Osteoblast (primary cell): ENCODE results near the gene NAMPT. TPM values are rescaled to one million over a fixed set of nuclear protein-coding genes. Genes with fewer than 3 reads are reported as not detected.

Experiments used
- DNase-seq: peaks from one replicate; pipeline ENCODE4 v3.0.0; 2011; ENCODE audit warnings: low spot score, mixed read lengths; ENCODE audit not compliant: insufficient read length; ENCODE audit errors: missing footprints
- H2AFZ ChIP-seq: 2 replicates; pipeline ENCODE4 v1.6.0; 2011; ENCODE audit warnings: mild to moderate bottlenecking, low read length
- H3K27ac ChIP-seq: 2 replicates; pipeline ENCODE4 v1.5.1; 2011; ENCODE audit warnings: mild to moderate bottlenecking, low read depth, low read length, moderate library complexity
- H3K27me3 ChIP-seq: 2 replicates; pipeline ENCODE4 v1.6.0; 2012; ENCODE audit warnings: mild to moderate bottlenecking, control low read depth, inconsistent platforms, low read length, moderate library complexity; ENCODE audit not compliant: insufficient read depth
- H3K36me3 ChIP-seq: 2 replicates; pipeline ENCODE4 v1.5.1; 2011; ENCODE audit warnings: mild to moderate bottlenecking, low read length, control low read depth, moderate library complexity; ENCODE audit not compliant: insufficient read depth
- H3K4me1 ChIP-seq: 2 replicates; pipeline ENCODE4 v1.5.1; 2011; ENCODE audit warnings: mild to moderate bottlenecking, low read length, control low read depth, moderate library complexity; ENCODE audit not compliant: insufficient read depth
- H3K4me2 ChIP-seq: 2 replicates; pipeline ENCODE4 v1.6.0; 2011; ENCODE audit warnings: mild to moderate bottlenecking, low read length; ENCODE audit not compliant: insufficient read depth
- H3K4me3 ChIP-seq: fragments of 200-600 bp; sonication (generic); 3 replicates; pipeline ENCODE4 v1.5.1; 2012; ENCODE audit warnings: mild to moderate bottlenecking, low read length, inconsistent platforms; ENCODE audit not compliant: insufficient read depth
- H3K79me2 ChIP-seq: 2 replicates; pipeline ENCODE4 v1.6.0; 2012; ENCODE audit warnings: mild to moderate bottlenecking, low read length, control low read depth, inconsistent platforms; ENCODE audit not compliant: insufficient read depth
- H3K9me3 ChIP-seq: 2 replicates; pipeline ENCODE4 v1.5.1; 2011; ENCODE audit warnings: low read depth, low read length, control low read depth
- H4K20me1 ChIP-seq: 2 replicates; pipeline ENCODE4 v1.6.0; 2012; ENCODE audit warnings: mild to moderate bottlenecking, low read length, control low read depth; ENCODE audit not compliant: insufficient read depth
- total RNA-seq: library from RNA; depleted of rRNA; stranded (reverse); fragments of >200 nt; gene quantifications from 2 replicates; pipeline ENCODE4 v1.2.3, GENCODE V29; 2012
- TF ChIP-seq, protein P1 (sequence below): IDR thresholded peaks from 2 replicates; pipeline ENCODE4 v1.5.1; 2011; ENCODE audit warnings: mild to moderate bottlenecking, low read depth, low read length, moderate library complexity; ENCODE audit errors: extremely low read depth

NAMPT gene
- total RNA-seq, 1 donor: 55.0 TPM

- no peak for DNase-seq
- TF ChIP-seq, protein P1, sequence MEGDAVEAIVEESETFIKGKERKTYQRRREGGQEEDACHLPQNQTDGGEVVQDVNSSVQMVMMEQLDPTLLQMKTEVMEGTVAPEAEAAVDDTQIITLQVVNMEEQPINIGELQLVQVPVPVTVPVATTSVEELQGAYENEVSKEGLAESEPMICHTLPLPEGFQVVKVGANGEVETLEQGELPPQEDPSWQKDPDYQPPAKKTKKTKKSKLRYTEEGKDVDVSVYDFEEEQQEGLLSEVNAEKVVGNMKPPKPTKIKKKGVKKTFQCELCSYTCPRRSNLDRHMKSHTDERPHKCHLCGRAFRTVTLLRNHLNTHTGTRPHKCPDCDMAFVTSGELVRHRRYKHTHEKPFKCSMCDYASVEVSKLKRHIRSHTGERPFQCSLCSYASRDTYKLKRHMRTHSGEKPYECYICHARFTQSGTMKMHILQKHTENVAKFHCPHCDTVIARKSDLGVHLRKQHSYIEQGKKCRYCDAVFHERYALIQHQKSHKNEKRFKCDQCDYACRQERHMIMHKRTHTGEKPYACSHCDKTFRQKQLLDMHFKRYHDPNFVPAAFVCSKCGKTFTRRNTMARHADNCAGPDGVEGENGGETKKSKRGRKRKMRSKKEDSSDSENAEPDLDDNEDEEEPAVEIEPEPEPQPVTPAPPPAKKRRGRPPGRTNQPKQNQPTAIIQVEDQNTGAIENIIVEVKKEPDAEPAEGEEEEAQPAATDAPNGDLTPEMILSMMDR: no peak
Measured at GRCh38 chr7:106247841-106248240, 36.9 kb downstream of the NAMPT start.

GRCh38 chr7:106246902-106247711 is 37.7 kb downstream of the NAMPT start:
- TF ChIP-seq, protein P1: no peak
- no peaks in the 10 kb centered on the region for H3K4me1 ChIP-seq
- no peak overlapping the region for H2AFZ ChIP-seq
- no peak overlapping the region for H3K27ac ChIP-seq
- H4K20me1 ChIP-seq: no peaks in the 10 kb centered on the region
- no peaks in the 10 kb centered on the region for H3K27me3 ChIP-seq
- no peaks in the 10 kb centered on the region for H3K79me2 ChIP-seq
- no peaks in the 10 kb centered on the region for H3K9me3 ChIP-seq
- H3K36me3 ChIP-seq: peaks cover 6% of the 10 kb centered on the region
- no peak for DNase-seq
- no peak overlapping the region for H3K4me3 ChIP-seq
- no peak overlapping the region for H3K4me2 ChIP-seq

More at GRCh38 chr7:106247841-106248240, 36.9 kb downstream of the NAMPT start:
- no peaks in the 10 kb centered on the region for H3K4me1 ChIP-seq
- no peaks in the 10 kb centered on the region for H4K20me1 ChIP-seq
- H3K4me3 ChIP-seq: no peak overlapping the region
- no peak overlapping the region for H3K4me2 ChIP-seq
- peaks cover 10% of the 10 kb centered on the region for H3K36me3 ChIP-seq
- no peaks in the 10 kb centered on the region for H3K79me2 ChIP-seq
- no peak overlapping the region for H3K27ac ChIP-seq
- H2AFZ ChIP-seq: no peak overlapping the region
- H3K9me3 ChIP-seq: no peaks in the 10 kb centered on the region
- H3K27me3 ChIP-seq: no peaks in the 10 kb centered on the region

- peaks cover 3% of the 10 kb centered on the region for H3K36me3 ChIP-seq
- no peaks in the 10 kb centered on the region for H3K79me2 ChIP-seq
- H3K4me1 ChIP-seq: no peaks in the 10 kb centered on the region
- no peak overlapping the region for H3K4me2 ChIP-seq
- H3K27ac ChIP-seq: no peak overlapping the region
- DNase-seq: no peak
- H3K27me3 ChIP-seq: no peaks in the 10 kb centered on the region
- no peaks in the 10 kb centered on the region for H4K20me1 ChIP-seq
- no peak overlapping the region for H2AFZ ChIP-seq
- H3K4me3 ChIP-seq: no peak overlapping the region
- TF ChIP-seq, protein P1: no peak
- no peaks in the 10 kb centered on the region for H3K9me3 ChIP-seq
Measured at GRCh38 chr7:106243893-106244292, 40.9 kb downstream of the NAMPT start.

DNA sequence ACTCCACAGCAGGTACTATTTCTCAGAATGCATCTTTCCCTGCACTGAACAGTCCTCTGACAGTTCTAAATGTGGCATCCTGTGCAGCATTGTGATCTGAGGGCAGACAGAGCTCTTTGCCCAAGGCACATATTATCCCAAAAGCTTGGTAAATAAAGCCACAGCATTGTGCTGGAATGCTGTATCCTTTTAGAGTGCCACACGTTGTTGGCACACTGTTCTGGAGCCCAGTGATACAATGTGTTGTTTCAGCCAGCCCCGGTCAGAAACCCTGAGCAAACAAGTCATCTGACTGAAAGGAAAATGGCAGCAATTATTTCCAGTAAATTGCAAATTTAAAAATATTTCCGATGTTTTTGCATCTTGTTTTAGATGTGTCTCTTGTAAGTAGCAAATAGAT is 45.4 kb downstream of the NAMPT start:
- no peak for DNase-seq
- TF ChIP-seq, protein P1: no peak
- H3K9me3 ChIP-seq: no peaks in the 10 kb centered on the region
- no peak overlapping the region for H2AFZ ChIP-seq
- no peak overlapping the region for H3K4me2 ChIP-seq
- H3K27ac ChIP-seq: no peak overlapping the region
- H4K20me1 ChIP-seq: no peaks in the 10 kb centered on the region
- no peaks in the 10 kb centered on the region for H3K4me1 ChIP-seq
- no peaks in the 10 kb centered on the region for H3K36me3 ChIP-seq
- H3K27me3 ChIP-seq: no peaks in the 10 kb centered on the region
- H3K4me3 ChIP-seq: no peak overlapping the region
- no peaks in the 10 kb centered on the region for H3K79me2 ChIP-seq
